Right renal cortex interstitium (tissue), 3 donors: Measurements from ENCODE around the gene RABEP1. TPM values are rescaled to one million over a fixed set of nuclear protein-coding genes. Genes with fewer than 3 reads are reported as not detected.

ENCODE experiments used
- DNase-seq, 3 donors: peaks; one replicate each; pipeline ENCODE4 v3.0.0-alpha.2; 2013; ENCODE audit warnings: low read depth in 3 of 3, low spot score in 2 of 3
- polyA plus RNA-seq, 3 donors: library from polyadenylated mRNA; unstranded; fragments of 120-200 nt; gene quantifications; one replicate each; pipeline ENCODE4 v1.2.1, GENCODE V29; 2013; ENCODE audit not compliant: insufficient read length in 3 of 3

Gene RABEP1
- polyA plus RNA-seq, 3 donors, result 57.4 to 65.8 (median 64.6) TPM

DNA sequence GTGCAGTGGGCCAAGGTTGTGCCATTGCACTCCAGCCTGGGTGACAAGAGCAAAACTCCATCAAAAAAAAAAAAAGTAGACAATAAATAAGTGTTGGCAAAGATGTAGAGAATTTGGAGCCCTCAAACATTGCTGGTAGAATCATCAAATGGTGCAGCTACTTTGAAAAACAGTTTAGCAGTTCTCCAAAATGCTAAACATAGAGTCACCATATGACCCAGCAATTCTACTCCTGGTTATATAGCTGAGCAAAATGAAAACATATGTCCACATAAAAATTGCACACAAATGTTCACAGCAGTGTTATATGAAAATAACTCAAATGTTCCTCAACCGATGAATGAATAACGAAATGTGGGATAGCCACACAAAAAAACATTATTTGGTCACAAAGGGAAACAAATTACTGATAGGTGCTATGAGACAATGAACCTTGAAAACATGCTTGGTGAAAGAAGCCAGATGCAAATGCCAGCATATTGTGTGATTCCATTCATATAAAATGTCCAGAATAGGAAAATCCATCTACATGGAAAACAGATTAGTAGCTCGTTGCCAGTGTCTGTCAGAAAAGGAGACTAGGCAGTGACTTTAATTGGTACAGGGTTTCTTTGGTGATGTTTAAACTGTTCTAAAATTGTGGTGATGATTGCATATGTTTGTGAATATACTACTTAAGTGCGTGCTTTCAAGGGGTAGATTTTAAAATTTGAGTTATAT, 12.7 kb upstream of the RABEP1 start:
- DNase-seq, result no peak

DNA sequence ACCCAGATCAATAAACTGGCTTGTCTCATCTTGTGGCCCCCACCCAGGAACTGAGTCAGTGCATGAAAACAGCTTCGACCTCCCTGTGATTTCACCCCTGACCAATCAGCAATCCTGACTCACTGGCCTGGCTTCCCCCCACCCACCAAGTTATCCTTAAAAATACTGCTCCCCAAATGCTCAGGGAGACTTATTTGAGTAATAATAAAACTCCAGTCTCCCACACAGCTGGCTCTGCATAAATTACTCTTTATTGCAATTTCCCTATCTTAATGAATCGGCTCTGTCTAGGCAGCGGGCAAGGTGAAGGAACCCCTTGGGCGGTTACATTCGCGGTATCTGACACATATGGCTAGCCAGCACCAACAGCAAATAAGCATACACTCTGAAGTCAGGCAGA, 9.8 kb upstream of the RABEP1 start:
- no peak for DNase-seq

DNA sequence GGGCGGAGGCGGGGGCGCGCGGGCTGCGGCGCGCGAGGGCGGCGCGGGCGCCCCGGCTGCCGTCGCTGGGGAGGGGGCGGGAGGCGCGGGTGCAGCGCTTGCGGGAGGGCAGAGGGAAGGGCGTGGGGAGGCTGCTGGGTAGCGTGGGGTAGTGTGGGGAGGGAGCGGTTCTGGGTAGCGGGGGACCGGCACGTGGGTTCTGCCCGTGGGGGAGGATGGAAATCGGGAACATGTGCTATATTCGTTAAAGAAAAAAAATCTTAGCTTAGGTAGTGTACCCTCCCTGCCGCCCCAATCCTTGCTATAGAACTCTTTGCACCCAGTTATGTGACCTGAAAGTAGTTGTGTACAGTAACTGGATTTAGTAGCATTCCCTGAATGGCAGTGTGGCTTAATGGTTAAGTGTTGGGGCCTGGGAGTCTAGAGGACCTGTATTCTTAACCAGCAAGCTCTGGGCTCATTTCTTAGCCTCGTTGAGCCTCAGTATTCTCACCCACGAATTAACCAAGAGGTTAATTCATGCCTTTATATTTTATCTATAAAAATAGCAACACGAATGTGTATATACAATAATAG, 646 bp downstream of the RABEP1 start:
- no peak for DNase-seq

DNA sequence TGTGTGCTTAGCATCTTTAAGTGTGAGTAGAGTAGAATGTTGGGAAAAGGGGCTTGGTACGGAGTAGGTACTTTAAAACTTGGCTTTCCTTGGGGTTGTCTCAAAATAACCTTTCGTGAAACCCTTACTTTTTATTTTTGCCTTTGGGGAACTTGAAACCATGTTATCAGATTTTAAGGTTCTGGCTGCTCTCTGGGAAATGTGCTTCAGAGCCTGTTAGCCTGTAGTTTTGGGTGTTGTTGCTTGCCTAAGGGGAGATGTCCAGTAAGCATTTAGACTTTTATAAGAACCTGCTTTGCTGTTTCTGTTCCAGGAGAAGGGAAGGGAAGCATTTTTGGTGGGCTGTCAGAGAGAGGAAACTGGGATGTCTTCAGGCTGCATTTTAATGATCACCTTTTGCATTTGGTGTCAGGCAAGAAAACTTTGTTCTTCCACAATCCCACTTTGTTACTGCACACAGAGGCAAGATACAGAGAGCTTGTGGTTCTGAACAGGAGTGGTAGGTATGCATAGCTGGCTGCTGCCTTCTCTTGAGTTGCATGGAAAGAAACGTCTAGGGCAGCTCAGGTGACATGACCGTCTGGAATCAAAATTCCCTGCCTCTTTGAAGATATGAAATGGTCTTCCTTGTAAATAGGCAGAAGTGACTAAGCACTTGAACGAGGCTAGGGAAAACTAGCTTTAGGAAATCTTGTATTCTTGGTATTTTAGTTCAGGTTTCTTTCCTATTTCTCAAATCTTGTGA, 1.7 kb downstream of the RABEP1 start:
- DNase-seq, result no peak

DNA sequence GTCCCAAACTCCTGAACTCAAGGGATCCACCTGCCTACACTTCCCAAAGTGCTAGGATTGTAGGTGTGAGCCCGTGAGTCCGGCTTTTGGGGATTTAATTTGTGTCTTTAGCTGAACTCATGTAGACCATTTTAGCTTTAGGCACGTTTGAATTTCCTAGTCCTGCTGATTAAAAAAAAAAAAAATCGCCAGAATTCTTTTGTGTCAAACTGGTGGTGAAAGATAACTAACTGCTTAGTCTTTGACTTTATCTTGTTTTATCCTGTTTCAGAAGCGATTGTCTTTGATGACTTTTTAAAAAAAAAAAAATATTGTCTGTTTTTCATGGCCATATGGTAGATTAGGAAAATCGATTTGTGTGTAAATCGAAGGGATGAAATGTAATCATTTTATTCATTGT, 2.6 kb downstream of the RABEP1 start:
- no peak for DNase-seq

DNA sequence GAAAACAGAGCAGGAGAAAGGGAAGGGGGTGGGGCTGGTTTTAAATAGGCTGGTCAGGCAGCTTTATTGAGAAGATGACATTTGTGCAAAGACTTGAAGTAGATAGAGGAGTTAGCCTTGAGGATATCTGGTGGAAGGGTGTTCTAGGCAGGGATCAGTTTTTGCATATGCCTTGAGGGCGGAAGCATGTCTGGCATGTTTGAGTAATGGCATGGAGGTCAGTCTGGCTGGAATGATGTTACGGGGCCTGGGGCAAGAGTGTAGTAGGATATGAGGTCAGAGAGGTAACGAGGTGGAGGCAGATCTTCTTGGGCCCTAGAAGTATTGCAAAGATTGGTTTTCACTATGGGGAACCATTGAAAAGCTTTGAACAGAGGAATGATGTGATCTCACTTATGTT, 4.8 kb downstream of the RABEP1 start:
- no peak for DNase-seq

DNA sequence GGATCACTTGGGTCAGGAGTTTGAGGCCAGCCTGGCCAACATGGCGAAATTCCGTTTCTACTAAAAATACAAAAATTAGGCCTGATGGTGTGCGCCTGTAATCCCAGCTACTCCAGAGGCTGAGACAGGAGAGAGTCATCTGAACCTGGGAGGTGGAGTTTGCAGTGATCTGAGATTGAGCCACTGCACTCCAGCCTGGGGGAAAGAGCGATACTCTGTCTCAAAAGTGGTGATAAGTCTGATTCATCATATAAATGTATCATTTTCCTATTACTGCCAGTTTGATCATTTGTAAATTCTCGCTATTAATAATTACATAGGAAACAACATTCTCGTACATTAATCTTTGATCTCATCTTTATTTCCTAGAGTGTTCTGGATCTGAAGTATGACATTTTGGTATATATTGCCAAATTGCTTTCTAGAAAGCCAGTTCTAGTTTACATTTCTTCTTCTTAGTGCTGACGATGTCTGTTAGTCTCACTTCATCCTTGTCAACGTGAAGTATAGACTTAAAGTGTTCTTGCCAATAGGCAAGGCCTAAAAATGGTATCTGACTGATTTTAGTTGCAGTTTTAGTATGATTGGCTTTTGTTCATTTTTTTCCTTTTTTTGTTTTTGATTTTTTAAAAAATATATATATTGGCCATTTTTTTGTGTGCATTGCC, 9.7 kb downstream of the RABEP1 start:
- no peak for DNase-seq

DNA sequence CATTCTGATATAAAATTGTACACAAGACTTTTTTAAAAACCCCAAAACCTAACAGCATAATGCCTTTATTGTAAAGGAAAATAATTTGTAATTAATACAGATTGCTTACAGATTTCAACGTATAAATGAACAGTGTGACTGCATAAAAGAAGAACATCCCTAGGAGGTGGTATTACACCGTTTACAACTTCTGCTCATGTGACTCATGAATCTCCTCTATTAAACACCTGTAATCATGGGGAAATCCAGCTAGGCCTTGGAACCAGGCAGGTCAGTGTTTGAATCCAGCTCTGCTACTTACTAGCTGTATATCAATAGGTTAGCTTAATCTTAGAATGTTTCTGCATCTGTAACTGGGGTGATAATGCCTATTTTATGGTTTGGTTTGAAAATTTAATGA, 15.2 kb downstream of the RABEP1 start:
- DNase-seq, result no peak

DNA sequence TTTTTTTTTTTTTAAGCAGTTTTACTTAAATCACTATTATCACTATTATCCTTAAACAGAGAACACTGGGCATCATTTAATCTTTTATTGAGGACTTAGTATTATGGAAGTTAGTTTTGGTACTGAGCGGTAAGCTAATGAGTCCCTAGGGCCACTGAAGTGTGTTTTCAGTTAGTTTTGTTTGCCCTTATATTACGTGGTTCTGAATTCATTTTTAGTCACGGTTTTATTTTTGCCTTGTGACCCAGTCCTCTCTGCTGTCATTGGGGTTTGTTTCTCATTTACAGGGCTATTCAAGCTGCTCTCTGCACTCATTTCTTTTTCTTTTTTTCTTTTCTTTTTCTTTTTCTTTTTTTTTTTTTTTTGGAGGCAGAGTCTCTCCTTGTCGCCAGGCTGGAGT, 17.3 kb downstream of the RABEP1 start:
- no peak for DNase-seq

DNA sequence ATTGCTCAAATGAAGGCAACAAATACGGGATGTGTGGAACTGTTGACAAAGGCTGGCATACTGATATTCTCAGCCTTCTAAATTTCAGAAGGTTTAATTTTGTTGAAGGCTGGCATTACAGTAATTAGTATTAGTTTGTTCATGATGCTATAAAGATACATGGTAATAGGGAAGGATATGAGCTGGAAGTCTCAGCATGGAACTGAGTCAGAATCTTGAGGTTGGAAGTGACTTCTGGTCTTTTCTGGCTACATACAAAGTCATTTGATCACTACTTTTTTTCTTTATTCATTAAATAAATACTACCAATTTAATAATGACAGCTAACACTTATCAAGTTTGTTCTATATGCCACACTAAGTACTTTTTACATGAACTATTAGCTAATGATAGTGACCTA, 22.6 kb downstream of the RABEP1 start:
- DNase-seq, result no peak

DNA sequence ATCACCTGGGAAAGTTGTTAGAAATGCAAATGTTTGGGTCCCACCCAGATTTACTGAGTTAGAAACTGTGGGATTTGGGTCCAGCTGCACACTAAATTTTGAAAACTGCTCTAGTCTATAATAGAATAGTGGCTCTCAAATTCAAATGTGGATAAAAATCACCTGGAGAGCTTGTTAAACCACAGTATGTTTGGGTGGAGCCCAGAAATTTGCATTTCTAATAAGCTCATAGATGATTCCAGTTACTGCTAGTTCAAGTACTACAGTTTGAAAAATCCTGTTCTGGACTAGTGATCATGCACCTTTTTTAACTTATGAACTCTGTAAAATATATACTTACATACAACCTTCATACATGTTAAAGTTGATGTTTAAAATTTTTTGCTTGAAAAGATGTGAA, 27.8 kb downstream of the RABEP1 start:
- DNase-seq, result no peak

DNA sequence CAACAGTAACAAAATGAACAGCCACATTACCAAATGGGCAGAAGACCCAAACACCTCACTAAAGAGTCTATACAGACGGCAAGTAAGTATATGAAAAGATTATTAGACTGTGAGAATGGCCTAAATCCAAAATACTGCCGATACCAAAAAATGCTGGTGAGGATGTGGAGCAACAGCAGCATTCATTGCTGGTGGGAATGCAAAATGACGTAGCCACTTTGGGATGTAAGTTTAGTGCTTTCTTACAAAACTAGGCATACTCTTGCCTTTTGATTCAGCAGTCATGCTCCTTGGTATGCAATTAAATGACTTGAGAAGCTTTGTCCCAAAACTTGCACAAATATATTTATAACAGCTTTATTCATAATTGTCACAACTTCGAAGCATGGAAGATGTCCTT, 43.8 kb downstream of the RABEP1 start:
- no peak for DNase-seq

DNA sequence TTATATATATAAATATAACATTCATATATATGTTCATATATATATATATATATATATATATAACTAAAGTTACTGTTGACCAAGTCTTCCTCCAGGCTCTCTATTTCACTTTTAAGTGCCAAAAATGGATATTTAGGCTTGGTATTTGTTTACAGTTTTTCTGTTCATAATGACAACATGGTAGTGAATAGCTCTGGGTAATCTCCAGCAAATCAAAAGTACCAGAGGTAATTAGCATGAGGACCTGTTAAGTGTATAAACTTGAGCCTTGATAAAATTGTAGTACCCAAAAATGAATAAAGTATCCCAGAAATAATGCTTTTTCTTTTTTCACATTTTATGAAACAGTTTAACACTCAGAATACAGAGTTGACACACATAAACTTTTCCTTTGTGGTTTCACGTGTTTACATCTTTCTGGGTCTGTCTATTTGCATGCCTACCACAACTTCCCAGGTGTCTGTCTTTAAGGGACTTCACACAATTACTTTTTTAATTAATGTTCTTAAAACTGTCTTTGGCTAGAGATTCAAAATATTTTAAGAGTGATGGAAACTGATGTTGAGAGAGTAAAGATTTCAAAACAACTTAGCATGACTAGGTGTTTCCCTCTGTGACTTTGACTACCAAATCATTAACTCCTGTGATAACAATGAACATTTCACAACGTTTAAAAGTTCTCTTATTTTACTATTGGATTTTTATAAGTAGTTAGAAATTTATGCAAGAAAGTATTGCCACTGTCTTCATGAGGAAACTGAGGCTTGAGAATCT, 47.9 kb downstream of the RABEP1 start:
- DNase-seq, result no peak

DNA sequence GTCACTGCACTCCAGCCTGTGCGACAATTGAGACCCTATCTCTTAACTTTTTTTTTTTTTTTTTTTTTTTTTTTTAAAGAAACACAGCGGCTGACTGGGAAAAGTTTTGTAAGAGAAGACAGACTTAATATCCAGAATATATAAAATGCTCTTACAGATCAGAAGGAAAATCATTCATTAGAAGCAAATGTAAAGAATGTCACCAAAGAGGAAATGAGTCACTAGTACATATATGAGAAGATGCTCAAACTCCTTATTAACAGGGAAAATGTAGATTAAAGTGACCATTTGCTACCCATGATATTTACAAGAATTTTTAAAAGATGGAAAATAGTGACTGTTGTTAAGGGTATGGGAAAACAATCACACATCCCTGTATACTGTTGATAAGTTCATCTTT, 48.9 kb downstream of the RABEP1 start:
- DNase-seq, result no peak

DNA sequence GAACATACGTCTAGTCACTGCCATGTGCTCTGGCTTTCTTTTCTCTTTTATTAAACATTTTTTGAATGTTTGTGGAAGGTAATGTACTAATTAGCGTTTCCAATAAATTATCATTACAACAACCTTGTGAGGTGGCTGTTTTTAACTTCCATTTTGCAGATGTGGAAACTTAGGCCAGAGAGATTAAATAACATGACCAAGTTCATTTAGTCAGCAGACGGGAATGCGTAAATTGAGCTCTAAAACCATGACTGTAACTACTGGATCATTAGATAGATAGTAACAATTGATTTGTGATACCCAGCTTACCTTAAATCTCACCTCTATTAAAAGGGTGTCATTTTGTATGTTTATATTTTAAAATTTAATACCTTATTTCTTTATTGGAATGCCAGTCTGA, 49.4 kb downstream of the RABEP1 start:
- DNase-seq, result no peak

DNA sequence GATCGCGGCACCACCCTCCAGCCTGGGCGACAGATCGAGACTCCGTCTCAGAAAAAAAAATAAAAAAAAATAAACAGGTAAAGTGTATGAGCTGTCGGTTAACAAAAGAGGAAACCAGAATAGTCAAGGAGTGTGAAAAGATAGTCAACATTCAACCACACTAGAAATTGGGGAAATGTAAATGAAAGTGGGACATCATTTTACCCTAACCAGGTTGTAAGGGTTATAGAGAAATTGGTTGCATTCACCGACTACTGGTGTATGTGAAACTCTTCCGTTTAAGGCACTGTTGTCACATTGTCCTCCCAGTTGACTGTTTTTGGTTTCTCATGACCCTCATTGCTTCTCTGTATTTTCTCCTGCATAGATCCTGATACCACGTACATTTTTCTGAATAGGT, 62.8 kb downstream of the RABEP1 start:
- no peak for DNase-seq

DNA sequence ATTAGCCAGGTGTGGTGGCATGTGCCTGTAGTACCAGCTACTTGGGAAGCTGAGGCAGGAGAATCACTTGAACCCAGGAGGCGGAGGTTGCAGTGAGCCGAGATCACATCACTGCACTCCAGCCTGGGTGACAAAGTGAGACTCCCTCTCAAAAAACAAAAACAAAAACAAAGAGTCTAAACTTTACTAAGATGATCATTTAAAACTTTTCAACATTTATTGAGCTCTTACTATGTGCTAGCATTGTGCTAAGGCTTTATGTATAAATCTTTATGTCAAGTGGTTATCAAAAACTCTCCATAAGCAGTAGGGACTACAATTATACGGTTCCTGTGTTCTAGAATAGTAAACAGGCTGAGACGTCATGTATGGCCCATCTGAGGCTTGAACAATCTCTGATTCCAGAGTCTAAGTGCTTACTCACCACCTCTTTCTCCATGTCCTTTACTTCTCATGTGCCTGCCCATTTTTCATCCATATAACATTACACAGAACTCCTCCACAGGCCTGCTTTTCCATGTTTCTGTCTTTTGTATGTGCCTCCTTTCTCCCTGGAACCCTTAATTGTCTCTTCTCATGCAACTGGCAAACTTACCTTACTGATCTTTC, 70.7 kb downstream of the RABEP1 start:
- no peak for DNase-seq

DNA sequence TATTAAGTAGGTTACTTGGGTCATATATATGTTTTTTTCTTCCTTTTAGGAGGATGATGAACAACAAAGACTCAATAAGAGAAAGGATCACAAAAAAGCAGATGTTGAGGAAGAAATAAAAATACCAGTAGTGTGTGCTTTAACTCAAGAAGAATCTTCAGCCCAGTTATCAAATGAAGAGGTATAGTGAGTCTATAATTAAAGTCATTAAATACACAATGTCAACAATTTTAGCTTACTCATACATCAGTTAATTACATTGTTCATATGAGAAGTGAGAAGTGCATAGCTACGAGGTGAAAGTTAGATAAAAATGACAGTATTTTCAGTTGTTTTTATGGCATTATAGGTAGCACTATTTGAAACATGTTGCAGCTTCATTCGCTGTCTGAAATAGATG, 72.2 kb downstream of the RABEP1 start:
- no peak for DNase-seq

DNA sequence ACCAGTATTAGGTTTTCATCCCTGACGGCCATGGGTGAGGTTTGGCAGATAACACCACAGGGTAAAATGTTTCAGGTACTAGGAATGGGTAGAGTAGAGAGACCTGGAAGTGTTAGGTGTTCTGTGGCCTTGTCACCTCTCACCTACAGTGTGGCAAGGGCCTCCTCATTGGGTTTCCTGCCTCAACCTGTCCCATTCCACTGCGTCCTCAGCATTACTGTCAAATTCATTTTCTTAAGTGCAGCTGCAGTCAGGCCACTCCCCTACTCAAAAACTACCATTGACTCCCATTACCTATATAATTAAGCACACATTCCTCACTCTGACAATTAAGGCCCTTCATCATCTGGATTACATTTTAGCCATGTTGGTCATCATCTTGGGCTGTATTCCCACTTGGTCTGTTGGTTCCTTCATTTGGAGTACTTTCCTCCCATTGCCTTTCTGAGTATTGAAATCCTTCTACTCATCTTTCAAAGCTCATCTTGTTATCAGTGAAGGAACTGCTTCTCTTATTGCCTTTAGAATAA, 72.9 kb downstream of the RABEP1 start:
- no peak for DNase-seq

DNA sequence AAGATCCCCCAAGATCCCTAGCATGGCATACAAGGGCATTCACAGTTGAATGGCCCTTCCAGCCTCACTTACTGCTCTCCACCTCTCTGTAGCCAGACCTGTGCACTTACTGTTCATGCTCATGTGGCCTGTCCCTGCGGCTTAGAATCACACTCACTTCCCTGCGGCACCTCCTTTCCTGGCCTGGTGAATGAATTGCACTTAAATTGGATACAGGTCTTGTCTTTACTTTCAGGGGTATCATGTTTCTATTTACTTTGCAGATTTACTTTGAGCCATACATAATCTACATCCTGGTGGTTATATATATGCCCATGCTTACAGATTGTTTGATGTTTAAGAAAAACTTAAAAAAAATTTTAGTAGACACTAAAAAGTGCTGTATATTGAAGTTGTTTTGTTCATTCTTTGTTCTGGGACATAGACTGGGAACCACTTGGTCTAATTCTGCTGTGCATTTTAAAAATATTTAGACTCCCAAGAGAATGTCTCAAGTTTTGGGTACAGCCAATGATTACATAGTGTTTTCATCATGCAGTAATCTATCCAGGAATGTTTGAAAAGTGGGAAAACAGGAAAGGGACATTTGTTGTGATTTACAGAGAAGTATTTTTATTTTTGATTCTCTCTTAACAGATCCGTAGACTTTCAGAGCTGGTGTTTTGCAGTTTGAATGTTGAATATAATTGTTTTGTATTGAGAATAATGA, 73.5 kb downstream of the RABEP1 start:
- no peak for DNase-seq
